ENCODE results near the gene TECPR1.

The TECPR1 gene

DNA sequence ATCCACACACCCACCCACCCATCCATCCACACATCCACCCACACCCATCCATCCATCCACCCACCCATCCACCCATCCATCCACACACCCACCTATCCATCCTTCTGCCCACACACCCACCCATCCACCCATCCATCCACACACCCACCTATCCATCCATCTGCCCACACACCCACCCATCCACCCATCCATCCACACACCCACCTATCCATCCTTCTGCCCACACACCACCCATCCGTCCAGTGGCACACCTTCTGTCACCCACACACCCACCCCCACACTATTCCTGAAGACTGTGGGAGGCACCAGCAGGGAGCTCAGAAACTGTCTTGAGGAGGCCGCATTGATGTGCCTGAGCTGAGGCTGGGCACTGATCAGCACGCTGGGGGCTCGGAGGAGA is 9.1 kb downstream of the TECPR1 start:
- DNase-seq (ENCODE audit: low read depth): no peak

DNA sequence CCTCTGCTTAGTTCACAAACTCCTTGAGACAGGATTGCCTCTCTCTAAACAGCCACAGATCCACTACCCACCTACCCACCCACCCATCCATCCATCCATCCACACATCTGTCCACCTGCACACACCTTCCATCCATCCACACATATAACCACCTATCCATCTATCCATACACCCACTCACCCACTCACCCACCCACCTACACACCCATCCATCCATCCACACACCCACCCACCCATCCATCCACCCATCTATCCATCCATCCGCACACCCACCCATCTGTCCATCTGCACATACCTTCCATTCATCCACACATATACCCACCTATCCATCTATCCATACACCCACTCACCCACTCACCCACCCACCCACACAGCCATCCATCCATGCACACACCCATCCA is 9.7 kb downstream of the TECPR1 start:
- no peak for DNase-seq (ENCODE audit: low read depth)

DNA sequence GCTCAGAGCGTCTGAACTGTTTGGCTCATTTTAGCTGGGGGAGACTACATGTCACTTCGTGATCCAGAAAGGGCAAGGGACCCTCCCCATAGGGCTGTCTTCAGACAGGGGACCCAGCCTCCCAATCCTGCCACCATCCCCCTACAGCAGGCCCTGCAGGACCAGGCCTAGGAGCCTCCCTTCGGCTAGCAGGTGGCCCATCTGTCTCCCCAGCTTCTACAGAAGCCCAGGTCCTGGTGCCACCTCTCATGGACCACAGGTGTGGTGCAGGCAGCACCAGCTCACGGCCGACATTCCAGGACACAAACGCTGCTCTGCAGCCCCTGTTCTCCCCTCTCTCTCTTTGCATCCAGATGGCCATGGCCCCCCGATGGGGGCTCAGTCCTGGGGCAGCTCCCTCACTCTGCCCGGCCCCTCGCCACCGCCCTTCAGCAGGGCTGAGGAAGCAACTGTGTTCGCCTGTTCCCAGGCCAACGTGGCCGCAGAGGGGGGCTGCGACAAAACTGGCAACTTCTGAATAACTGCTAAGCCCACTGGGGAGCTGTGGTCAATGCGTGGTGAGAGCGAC is 10.3 kb downstream of the TECPR1 start:
- no peak for DNase-seq (ENCODE audit: low read depth)

DNA sequence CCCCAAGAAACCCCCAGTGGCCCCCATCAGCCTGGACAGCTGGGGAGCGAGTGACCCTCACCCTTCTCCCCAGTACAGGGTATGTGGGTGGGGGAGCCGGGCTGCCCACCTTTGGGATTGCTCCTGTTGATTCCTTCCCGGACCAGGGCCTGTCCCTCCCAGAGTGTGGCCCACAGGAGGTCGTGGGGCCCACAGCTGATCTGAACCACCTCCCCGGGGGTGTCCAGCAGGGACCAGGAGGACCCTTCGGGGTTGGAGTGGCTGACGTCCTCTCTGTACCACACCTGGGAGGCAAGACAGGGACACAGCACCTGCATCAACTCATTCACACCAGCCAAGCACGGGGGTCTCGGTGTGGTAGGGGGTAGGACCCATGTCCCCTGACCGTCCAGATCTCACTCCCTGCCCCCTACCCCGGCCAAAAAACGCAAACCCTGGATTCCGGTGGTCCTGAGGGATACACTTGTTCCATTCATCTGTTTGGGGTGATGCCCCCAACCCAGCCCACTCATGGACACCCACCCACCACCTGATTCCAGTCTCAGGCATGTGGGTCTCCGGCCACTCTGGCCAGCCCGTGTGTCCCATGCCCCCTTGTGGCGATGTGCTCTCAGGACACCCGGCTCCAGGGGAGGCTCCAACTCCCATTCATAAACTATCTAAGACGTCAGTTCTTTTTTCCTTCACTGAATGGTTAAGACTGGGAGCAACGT is 10.9 kb downstream of the TECPR1 start:
- DNase-seq (ENCODE audit: low read depth): no peak

DNA sequence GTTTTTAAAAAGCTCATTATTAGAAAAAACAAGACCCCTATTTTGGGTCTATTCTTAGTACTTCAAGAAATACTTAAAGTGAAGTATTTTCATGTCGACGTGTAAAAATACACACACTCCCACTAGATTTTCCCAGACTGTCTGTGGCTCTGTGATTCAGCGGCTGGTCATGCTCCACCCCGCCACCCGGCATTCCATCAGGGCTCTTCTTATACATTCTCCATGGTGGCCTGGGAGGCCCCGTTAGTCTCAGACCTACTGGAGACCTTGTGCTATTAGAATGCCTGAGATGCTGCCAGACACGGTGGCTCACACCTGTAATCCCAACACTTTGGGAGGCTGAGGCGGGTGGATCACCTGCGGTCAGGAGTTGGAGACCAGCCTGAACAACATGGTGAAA is 13.1 kb downstream of the TECPR1 start:
- no peak for DNase-seq (ENCODE audit: low read depth)

DNA sequence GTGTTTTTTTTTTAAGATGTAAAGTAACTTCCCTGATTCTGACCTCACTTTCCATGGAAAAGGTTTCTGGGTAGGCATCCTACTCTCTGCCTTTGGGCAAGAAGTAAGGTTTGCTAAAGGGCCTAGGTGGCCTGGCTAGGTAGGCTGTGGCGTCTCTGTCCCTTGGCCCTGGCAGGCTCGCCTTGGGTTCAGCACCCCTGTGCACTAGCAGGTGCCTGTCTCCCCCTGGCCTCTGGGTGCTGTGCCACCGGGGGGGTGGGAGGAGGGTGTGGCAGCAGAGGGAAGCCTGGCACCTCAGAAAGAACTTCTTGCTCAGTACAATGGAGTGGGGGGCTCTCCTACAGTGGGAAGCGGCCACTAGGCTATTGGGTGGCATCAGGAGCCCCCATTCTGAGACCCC is 14.0 kb downstream of the TECPR1 start:
- no peak for DNase-seq (ENCODE audit: low read depth)

DNA sequence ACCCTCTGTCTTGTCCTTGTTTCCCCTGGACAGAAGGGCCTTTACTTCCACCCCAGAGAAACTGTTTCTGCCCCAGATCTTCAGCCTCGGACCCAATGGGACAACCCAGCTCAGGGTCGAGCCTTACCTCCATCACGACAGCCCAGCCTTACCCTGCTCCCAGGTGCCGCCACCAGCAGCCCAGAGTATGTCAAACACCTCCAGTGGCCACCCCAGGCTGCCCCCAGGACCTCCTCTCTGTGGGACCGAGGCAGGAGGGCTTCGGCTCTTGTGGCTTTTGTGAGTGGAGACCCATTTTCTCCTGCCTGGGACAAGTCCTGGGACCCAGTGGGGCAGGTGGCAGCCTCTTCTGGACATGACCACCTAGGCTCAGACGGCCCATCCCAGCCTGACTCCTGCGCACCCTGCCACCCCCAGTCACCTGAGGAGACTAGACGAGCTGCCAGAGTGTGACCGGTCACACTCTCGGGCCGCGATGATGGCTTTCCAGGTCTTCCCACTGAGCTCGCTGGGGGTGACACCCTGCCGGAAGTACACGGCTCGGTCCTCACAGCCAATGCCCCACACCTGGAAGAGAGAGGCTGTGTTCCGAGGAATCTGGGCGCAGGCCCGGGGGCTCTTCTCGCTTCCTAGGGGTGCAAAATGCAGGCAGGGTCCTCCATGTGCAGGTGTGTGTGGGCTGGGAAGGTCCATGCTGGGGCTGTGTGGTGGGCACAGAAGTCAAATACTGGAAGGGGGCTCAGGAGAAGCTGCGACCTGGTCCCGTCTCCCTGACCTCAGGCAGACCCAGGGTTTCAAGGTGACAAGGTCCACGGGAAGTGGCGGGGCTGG is 15.5 kb downstream of the TECPR1 start:
- DNase-seq (ENCODE audit: low read depth): no peak

DNA sequence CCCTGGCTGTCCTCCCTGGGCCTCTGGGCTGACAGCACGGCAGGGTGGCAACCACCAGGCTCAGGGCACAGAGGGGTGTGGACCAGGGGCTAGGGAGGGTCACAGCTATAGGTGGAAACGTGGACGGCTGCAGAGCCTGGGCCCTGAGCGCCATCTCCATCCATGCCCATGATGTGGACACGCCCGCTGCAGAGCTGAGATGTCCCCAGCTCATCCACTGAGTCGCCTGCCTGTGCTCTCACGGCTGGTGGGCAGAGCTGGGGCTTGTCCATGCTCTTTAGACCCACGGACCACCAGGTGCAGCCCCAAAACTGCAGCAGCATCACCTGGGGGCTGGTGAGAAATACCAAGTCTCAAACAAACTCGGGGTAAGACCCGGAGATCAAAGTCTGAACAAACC is 16.1 kb downstream of the TECPR1 start:
- no peak for DNase-seq (ENCODE audit: low read depth)

DNA sequence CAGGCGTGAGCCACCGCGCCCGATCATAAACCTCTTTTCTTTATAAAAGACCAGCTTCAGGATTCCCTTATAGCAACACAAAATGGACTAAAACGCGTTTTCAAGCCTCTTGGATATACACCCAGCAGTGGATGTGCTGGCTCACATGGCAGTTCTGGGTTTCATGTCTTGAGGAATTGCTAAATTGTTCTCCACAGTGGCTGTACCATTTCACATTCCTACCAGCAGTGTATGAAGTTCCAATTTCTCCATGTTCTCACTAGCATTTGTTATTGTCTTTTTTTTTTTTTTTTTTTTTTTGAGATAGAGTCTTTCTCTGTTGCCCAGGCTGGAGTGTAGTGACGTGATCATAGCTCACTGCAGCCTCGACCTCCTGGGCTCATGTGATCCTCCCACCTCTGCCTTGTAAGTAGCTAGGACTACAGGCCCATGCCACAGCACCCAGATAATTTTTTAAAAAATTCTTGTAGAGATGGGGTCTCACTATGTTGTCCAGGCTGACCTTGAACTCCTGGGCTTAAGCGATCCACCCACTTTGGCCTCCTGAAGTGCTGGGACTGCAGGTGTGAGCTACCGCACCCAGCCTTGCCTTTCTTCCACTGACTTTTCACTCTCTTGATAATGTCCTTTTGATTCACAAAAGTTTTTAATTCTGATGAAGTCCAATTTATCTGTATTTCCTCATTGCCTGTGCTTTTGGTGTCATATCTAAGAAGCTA is 17.4 kb downstream of the TECPR1 start:
- DNase-seq (ENCODE audit: low read depth): no peak

DNA sequence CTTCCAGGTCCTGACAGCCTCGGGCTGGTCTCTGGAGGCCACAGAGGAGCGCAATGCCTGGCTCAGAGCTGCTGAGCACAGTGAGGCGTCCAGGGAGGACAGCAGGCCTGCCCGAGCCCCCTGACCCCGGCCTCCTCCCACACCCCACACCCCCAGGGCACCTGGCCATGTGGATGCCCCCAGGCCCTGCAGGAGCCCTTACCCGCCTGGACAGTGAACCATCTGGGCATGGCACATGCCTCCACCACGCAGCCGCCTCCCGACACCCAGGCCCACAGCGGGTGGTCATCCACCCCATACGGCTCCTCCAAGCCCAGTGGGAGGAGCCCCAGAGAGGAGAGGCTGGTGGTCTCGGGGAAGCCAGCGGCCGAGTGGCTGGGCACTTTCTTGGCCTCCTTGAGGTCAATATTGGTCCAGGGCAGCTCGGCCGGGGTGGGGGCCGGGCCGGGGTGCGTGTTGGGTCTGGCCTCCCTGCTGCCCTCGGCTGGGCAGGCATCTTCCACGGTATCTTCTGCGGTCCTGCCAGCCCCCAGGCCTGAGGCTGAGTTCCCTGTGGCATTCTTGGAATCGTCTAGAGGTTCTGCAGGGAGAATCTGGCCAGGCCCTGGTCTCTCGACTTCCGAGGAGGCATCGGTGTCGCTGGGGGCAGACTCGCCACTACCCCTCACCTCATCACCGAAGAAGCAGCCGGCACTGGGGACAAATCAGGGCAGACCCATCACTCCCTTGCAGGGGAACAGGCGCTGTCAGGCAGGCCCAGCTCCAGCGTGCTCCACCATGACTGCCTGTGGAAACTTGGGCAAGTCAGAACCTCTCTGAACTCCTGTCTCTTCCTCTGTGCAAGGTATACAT is 18.6 kb downstream of the TECPR1 start:
- DNase-seq (ENCODE audit: low read depth): no peak

DNA sequence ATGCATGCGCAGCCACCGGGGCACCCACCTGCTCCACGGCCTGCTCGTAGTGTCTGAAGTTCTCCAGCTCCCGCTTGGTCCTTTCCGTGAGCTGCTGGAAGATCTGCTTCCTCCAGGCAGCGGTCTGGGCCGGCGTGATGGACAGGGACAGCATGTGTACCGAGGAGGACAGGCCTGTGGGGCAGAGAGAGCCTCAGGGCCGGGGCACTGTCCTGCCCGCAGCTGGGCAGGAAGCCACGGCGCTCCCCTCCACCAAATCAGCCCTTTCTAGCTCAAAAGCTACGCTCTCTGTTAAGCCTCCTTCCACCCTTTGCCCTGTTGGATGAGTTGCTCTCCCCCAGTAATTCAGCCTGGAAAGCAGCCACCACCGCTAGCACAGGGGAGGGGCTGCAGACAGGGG is 19.2 kb downstream of the TECPR1 start:
- DNase-seq (ENCODE audit: low read depth): no peak

DNA sequence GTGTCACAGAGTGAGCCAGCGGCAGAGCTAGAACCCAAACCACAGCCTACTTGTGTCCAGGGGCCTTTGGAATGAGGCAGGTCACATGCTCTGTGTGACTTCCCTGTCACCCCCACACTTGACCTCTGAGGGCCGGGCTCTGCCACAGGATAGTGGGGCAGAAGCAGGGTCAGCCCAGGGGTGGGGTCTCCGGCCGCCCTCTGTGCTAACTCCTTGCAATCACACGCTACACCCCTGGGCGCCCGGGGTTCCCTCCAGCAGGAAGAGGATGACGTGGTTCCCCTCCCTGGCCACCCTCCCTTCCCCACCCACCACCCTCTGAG is 19.8 kb downstream of the TECPR1 start:
- DNase-seq (ENCODE audit: low read depth): no peak

DNA sequence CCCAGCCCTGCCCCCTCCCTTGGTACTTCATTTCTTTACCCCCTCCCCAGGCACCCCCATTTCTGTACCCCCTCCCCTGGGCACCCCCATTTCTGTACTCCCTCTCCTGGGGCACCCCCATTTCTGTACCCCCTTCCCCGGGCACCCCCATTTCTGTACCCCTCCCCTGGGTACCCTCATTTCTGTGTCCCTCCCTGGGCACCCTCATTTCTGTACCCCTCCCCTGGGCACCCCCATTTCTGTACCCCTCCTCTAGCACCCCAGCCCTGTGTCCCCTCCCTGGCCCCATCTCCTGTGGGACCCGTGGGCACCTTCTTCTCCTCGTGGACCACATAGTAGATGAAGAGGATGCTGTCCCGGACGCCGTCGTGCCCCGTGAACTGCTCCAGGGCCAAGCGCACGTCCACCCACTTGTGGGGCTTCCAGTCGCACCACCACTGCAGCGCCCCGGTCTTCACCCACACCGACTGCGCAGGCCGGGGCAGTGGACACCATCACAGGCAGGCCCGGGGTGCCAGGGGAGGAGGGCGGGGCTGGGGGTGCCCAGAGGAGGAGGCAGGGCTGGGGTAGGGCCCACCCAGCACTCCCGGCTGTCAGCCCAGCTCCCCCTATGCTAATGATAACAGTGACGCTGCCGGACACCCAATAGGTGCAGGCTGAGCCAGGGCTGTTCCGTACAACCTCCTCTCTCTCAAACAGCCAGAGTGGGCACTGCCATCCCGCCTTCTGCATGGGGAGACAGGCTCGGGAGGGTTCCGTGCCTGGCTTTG is 20.4 kb downstream of the TECPR1 start:
- no peak for DNase-seq (ENCODE audit: low read depth)

DNA sequence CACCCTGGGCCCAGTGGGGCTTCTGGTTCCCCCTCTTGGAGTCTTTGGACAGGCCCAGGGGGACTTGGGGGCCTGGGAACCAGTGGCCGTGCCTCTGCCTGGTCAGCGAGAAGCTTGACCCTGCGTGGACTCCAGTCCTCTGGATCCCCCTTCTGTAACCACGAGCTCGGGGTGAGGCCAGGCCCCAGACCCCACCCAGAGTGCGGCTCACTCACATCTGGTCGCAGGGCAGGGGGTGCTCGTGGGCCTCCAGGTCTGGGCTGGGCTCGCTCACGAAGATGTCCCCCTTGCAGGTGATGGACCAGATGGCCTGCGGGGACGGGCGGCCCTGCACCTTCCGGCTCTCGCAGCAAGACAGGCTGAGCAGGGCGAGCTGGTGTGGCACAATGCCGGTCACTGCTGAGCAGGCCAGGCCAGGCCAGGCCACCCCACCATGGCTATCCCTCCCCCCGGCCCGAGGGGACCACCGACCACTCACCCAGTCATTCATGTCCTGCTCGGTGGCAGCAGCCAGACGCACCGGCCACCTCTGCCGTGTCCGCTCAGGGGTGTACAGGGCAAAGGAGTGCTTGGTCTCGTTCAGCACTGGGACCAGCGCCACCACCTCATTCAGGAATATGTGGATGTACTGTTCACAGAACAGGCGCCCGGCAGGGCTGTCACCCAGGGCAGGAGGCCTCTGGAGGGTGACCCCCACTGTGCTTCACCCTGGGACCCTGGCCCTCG is 21.1 kb downstream of the TECPR1 start:
- no peak for DNase-seq (ENCODE audit: low read depth)

DNA sequence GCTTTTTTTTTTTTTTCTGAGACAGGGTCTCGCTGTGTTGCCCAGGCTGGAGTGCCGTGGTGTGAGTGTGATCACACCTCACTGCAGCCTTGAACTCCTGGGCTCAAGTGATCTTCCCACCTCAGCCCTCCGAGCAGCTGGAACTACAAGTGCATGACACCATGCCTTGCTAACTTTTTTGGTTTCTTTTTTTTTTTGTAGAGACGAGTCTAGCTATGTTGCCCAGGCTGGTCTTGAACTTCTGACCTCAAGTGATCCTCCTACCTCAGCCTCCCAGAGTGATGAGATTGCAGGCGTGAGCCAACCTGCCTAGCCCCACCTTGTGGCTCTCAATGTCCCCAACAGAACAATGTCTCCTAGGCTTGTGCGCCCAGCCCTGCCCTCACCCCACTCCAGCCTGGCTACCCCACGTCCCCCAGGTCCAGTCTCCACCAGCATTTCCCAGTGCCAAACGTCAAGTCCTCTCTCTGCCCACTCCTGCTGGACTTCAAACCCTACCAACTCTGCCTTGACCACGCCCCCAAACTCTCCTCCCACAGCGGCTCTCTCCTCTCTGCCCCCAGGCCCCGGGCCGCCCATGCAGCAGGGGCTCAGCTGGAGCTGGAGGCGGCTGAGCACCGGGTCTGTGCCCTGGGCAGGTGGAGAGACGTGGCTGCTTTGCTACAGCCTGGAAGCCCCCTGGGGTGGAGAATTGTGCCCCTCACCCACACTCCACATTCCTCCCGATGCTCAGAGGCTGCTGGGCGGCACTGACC is 21.9 kb downstream of the TECPR1 start:
- DNase-seq (ENCODE audit: low read depth): no peak

DNA sequence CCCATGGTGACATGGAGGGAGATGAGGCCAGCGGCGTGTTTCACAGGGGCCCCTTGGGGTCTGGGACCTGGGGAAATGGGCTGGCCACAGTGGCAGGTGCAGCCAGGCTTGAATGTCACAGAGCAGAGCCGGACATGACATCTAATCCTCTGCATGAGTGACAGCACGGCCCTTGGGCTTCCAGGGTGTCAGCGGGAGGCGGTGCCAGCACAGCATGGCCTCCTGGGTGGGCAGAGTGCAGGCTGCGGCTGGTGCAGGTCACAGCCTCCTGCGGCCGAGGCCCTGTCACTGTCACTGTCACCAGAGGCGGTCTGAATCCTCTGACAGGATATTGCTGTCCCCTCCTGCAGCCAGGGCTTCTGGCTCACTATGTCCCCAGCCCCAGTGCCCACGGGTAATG is 22.6 kb downstream of the TECPR1 start:
- DNase-seq (ENCODE audit: low read depth): no peak

DNA sequence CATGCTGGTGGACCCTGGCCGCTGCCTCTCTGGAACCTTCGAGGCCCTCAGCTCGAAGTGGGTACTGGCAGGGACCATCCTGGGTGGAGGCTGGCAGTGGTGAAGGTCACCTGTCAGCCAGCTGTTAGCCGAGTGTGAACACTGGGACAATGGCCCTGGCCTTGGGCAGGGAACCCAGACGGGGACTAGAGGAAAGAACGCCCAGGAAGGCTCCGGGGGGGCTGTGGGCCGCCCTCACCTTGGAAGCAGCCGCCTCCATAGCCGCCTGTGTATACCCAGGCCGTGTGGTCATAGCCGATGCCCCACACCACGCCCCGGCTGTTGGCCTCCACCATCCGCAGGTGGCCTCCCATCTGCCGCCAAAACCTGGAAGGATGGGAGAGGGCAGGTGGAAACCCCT is 23.2 kb downstream of the TECPR1 start:
- DNase-seq (ENCODE audit: low read depth): no peak

DNA sequence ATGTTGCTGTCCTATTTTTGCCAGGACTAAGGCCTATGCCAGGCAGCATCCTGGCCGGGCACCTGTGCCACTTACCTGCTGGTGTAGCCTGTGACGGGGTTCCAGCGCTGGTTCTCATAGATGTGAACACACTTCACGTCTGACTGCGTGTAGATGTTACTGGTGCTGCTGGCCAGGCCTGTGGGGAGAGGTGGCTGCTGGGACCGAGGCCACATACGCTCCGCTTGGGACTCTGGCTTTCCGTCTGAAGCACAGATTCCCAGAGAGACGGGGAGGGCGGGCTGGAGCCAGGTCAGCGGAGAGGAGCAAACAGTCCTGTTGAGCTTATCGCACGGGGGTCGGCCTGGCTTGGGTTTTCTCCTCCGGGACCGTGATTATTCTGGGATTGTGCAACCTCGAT is 24.1 kb downstream of the TECPR1 start:
- DNase-seq (ENCODE audit: low read depth): no peak

DNA sequence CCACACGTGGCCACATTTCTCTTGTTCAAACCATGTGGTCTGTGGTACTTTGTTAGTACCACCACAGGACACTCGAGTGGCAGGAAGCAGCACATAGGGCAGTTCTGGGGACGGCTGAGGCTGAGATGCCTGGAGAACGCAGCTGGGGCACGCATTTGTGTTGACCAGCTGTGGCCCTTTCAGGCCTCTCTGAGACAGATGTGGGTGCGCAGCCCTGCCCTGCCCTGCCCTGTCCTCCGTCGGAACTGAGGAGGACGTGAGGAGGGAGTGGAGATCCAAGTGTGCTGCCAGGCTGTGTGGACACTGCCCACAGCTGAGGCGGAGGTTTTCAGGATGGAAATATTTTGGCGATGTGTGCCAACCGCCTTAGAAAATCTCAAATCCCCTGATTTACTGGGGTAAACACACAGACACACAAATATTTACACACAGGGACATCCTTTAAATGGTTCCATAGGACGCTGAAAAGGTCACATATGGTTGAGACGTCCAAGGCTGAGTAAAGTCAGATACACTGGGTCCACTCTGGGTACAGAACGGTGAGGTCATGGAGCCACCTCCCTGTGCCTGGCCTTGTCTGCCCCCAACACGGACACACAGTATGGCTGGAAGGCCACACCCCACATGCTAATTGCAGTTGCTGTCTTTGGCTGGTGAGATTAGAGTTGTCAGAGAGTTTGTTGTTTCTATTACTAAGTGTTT is 26.0 kb downstream of the TECPR1 start:
- no peak for DNase-seq (ENCODE audit: low read depth)

Measured in HS-27A (cell line).